Measurements from ENCODE around the gene BUD31. TPM values are rescaled to one million over a fixed set of nuclear protein-coding genes. Genes with fewer than 3 reads are reported as not detected.

BUD31 gene
- total RNA-seq, 1 donor from 2014 or later, result 145 TPM

GRCh38 chr7:99433158-99433557 is 24.4 kb downstream of the BUD31 start:
- H3K4me1 Mint-ChIP-seq (ENCODE audit: low read depth), result no peaks in the 10 kb centered on the region
- DNase-seq (ENCODE audit: low spot score), result no peak
- no peaks in the 10 kb centered on the region for H3K27me3 Mint-ChIP-seq (ENCODE audit: insufficient read depth)
- H3K9me3 Mint-ChIP-seq, result no peaks in the 10 kb centered on the region
- intact Hi-C loops (cut with micrococcal nuclease), result no loop called here
- H3K27ac Mint-ChIP-seq, result no peak overlapping the region
- H3K36me3 Mint-ChIP-seq (ENCODE audit: low read depth), result peaks cover 24% of the 10 kb centered on the region
- H3K4me3 Mint-ChIP-seq, result no peak overlapping the region

- Mint-ChIP-seq H3K27me3 (ENCODE audit: insufficient read depth) (no peaks in the 10 kb centered on the region), H3K4me3 (peak overlapping the region; percentile 98), H3K27ac (no peak overlapping the region), H3K36me3 (ENCODE audit: low read depth) (peaks cover 19% of the 10 kb centered on the region), H3K4me1 (ENCODE audit: low read depth) (peaks cover 24% of the 10 kb centered on the region), H3K9me3 (no peaks in the 10 kb centered on the region)
- DNase-seq (ENCODE audit: low spot score), result no peak
- intact Hi-C loops (cut with micrococcal nuclease), result loop anchor here (1.0 to 2.0 kb wide), 6 partner anchors 29 to 577 kb away; partner anchors contain the start of genes ZKSCAN1, ZKSCAN5 and ZNF789
Observed at GRCh38 chr7:99437946-99438572, 29.3 kb downstream of the BUD31 start.

GRCh38 chr7:99438573-99439480 is 30.1 kb downstream of the BUD31 start, which contains the start of the genes CPSF4 and PTCD1:
TSS of gene CPSF4 (plus strand) at chr7:99438943. CDS start at chr7:99439083, 140 bp downstream.
TSS of gene PTCD1 (minus strand) at chr7:99438798. CDS start at chr7:99435242, 3,556 bp downstream.
- Mint-ChIP-seq H3K27ac (peak within 1 kb of the TSS; percentile 88), H3K9me3 (no peaks in the 10 kb centered on the region), H3K36me3 (ENCODE audit: low read depth) (peaks cover 19% of the 10 kb centered on the region), H3K27me3 (ENCODE audit: insufficient read depth) (no peaks in the 10 kb centered on the region), H3K4me1 (ENCODE audit: low read depth) (peaks cover 28% of the 10 kb centered on the region), H3K4me3 (peak within 1 kb of the TSS; percentile 98)
- intact Hi-C loops (cut with micrococcal nuclease), result loop anchor here (1.0 to 2.0 kb wide), 8 partner anchors 27 to 576 kb away; partner anchors contain the start of genes ATP5MF, ZKSCAN1, ZKSCAN5 and ZNF789
- DNase-seq (ENCODE audit: low spot score), result peak; percentile 91

GRCh38 chr7:99440195-99440594 is 31.4 kb downstream of the BUD31 start:
- DNase-seq (ENCODE audit: low spot score), result no peak
- Mint-ChIP-seq H3K4me1 (ENCODE audit: low read depth) (peaks cover 28% of the 10 kb centered on the region), H3K36me3 (ENCODE audit: low read depth) (peaks cover 27% of the 10 kb centered on the region), H3K27ac (peak overlapping the region; percentile 83), H3K9me3 (no peaks in the 10 kb centered on the region), H3K4me3 (peak overlapping the region; percentile 98), H3K27me3 (ENCODE audit: insufficient read depth) (no peaks in the 10 kb centered on the region)
- intact Hi-C loops (cut with micrococcal nuclease), result no loop called here

- intact Hi-C loops (cut with micrococcal nuclease), result no loop called here
- H3K36me3 Mint-ChIP-seq (ENCODE audit: low read depth), result peaks cover 49% of the 10 kb centered on the region
- no peaks in the 10 kb centered on the region for H3K9me3 Mint-ChIP-seq
- no peak overlapping the region for H3K27ac Mint-ChIP-seq
- no peak for DNase-seq (ENCODE audit: low spot score)
- H3K27me3 Mint-ChIP-seq (ENCODE audit: insufficient read depth), result no peaks in the 10 kb centered on the region
- H3K4me3 Mint-ChIP-seq, result no peak overlapping the region
- H3K4me1 Mint-ChIP-seq (ENCODE audit: low read depth), result peaks cover 12% of the 10 kb centered on the region
Observed at GRCh38 chr7:99446096-99446495, 37.3 kb downstream of the BUD31 start.

- Mint-ChIP-seq H3K27me3 (ENCODE audit: insufficient read depth) (no peaks in the 10 kb centered on the region), H3K4me1 (ENCODE audit: low read depth) (peaks cover 5% of the 10 kb centered on the region), H3K36me3 (ENCODE audit: low read depth) (peaks cover 44% of the 10 kb centered on the region), H3K4me3 (no peak overlapping the region), H3K27ac (no peak overlapping the region), H3K9me3 (no peaks in the 10 kb centered on the region)
- DNase-seq (ENCODE audit: low spot score), result no peak
- intact Hi-C loops (cut with micrococcal nuclease), result no loop called here
Observed at GRCh38 chr7:99447943-99448342, 39.2 kb downstream of the BUD31 start.

GRCh38 chr7:99448855-99449254 is 40.1 kb downstream of the BUD31 start:
- no peaks in the 10 kb centered on the region for H3K27me3 Mint-ChIP-seq (ENCODE audit: insufficient read depth)
- no peak overlapping the region for H3K4me3 Mint-ChIP-seq
- intact Hi-C loops (cut with micrococcal nuclease), result no loop called here
- DNase-seq (ENCODE audit: low spot score), result no peak
- H3K27ac Mint-ChIP-seq, result no peak overlapping the region
- peaks cover 43% of the 10 kb centered on the region for H3K36me3 Mint-ChIP-seq (ENCODE audit: low read depth)
- no peaks in the 10 kb centered on the region for H3K4me1 Mint-ChIP-seq (ENCODE audit: low read depth)
- no peaks in the 10 kb centered on the region for H3K9me3 Mint-ChIP-seq

- Mint-ChIP-seq H3K27me3 (ENCODE audit: insufficient read depth) (no peaks in the 10 kb centered on the region), H3K4me3 (no peak overlapping the region), H3K4me1 (ENCODE audit: low read depth) (no peaks in the 10 kb centered on the region), H3K27ac (no peak overlapping the region), H3K36me3 (ENCODE audit: low read depth) (peaks cover 45% of the 10 kb centered on the region), H3K9me3 (no peaks in the 10 kb centered on the region)
- intact Hi-C loops (cut with micrococcal nuclease), result no loop called here
- no peak for DNase-seq (ENCODE audit: low spot score)
Observed at GRCh38 chr7:99449326-99449725, 40.6 kb downstream of the BUD31 start.

- H3K27ac Mint-ChIP-seq, result no peak overlapping the region
- no peaks in the 10 kb centered on the region for H3K4me1 Mint-ChIP-seq (ENCODE audit: low read depth)
- H3K36me3 Mint-ChIP-seq (ENCODE audit: low read depth), result peaks cover 38% of the 10 kb centered on the region
- intact Hi-C loops (cut with micrococcal nuclease), result no loop called here
- DNase-seq (ENCODE audit: low spot score), result no peak
- H3K4me3 Mint-ChIP-seq, result no peak overlapping the region
- H3K27me3 Mint-ChIP-seq (ENCODE audit: insufficient read depth), result no peaks in the 10 kb centered on the region
- no peaks in the 10 kb centered on the region for H3K9me3 Mint-ChIP-seq
Observed at GRCh38 chr7:99451936-99452335, 43.2 kb downstream of the BUD31 start.

GRCh38 chr7:99452541-99452940 is 43.8 kb downstream of the BUD31 start:
- H3K4me1 Mint-ChIP-seq (ENCODE audit: low read depth), result no peaks in the 10 kb centered on the region
- intact Hi-C loops (cut with micrococcal nuclease), result no loop called here
- H3K27ac Mint-ChIP-seq, result no peak overlapping the region
- H3K27me3 Mint-ChIP-seq (ENCODE audit: insufficient read depth), result no peaks in the 10 kb centered on the region
- no peak for DNase-seq (ENCODE audit: low spot score)
- H3K9me3 Mint-ChIP-seq, result no peaks in the 10 kb centered on the region
- H3K36me3 Mint-ChIP-seq (ENCODE audit: low read depth), result peaks cover 39% of the 10 kb centered on the region
- H3K4me3 Mint-ChIP-seq, result no peak overlapping the region

GRCh38 chr7:99453105-99453504 is 44.3 kb downstream of the BUD31 start:
- intact Hi-C loops (cut with micrococcal nuclease), result no loop called here
- Mint-ChIP-seq H3K9me3 (no peaks in the 10 kb centered on the region), H3K4me3 (no peak overlapping the region), H3K36me3 (ENCODE audit: low read depth) (peaks cover 37% of the 10 kb centered on the region), H3K27me3 (ENCODE audit: insufficient read depth) (no peaks in the 10 kb centered on the region), H3K27ac (no peak overlapping the region), H3K4me1 (ENCODE audit: low read depth) (no peaks in the 10 kb centered on the region)
- DNase-seq (ENCODE audit: low spot score), result no peak

GRCh38 chr7:99455874-99456273 is 47.1 kb downstream of the BUD31 start:
- Mint-ChIP-seq H3K4me1 (ENCODE audit: low read depth) (peaks cover 13% of the 10 kb centered on the region), H3K36me3 (ENCODE audit: low read depth) (peaks cover 43% of the 10 kb centered on the region), H3K27me3 (ENCODE audit: insufficient read depth) (no peaks in the 10 kb centered on the region), H3K27ac (no peak overlapping the region), H3K4me3 (no peak overlapping the region), H3K9me3 (no peaks in the 10 kb centered on the region)
- DNase-seq (ENCODE audit: low spot score), result no peak
- intact Hi-C loops (cut with micrococcal nuclease), result no loop called here

GRCh38 chr7:99456288-99456687 is 47.5 kb downstream of the BUD31 start:
- Mint-ChIP-seq H3K4me3 (no peak overlapping the region), H3K27me3 (ENCODE audit: insufficient read depth) (no peaks in the 10 kb centered on the region), H3K36me3 (ENCODE audit: low read depth) (peaks cover 42% of the 10 kb centered on the region), H3K9me3 (no peaks in the 10 kb centered on the region), H3K27ac (no peak overlapping the region), H3K4me1 (ENCODE audit: low read depth) (peaks cover 14% of the 10 kb centered on the region)
- intact Hi-C loops (cut with micrococcal nuclease), result no loop called here
- no peak for DNase-seq (ENCODE audit: low spot score)
